Astrocyte (in vitro differentiated cells and primary cell): ENCODE measurements around the gene VPS13A. TPM values are rescaled to one million over a fixed set of nuclear protein-coding genes. Genes with fewer than 3 reads are reported as not detected.

ENCODE experiments used
- total RNA-seq: library from RNA; stranded (reverse); gene quantifications from 2 replicates; pipeline ENCODE4 v1.2.1, GENCODE V29; 2021

VPS13A gene
- total RNA-seq, 1 donor from 2014 or later = 34.9 TPM

Other genes with a start within 250 kb of the VPS13A start
- gene FOXB2, start 157.9 kb upstream of the VPS13A start, total RNA-seq = not detected in 2 replicates